K562 (cell line): ENCODE measurements around the gene MAD1L1.

ENCODE experiments used
- ETV6 ChIP-seq, 3 experiments: fragments of 150-350 bp in 1 of 3; sonication (generic) in 1 of 3; formaldehyde crosslinking in 1 of 3; IDR thresholded peaks; 2 replicates each; pipeline versions ENCODE4 v1.6.1 to v1.8.0; 2014 to 2022; ENCODE audit warnings: borderline replicate concordance in 2 of 3, low read depth in 2 of 3, antibody characterized with exemption in 1 of 3, low read length in 1 of 3, mild to moderate bottlenecking in 1 of 3, missing genetic modification reagents in 1 of 3
- EZH2 ChIP-seq: IDR thresholded peaks from 2 replicates; pipeline ENCODE4 v1.6.1; 2012; ENCODE audit warnings: low read depth, mild to moderate bottlenecking, inconsistent platforms, low read length, borderline replicate concordance
- SIN3A ChIP-seq, 2 experiments: fragments of 150-350 bp in 1 of 2; IDR thresholded peaks; 2 replicates each; pipeline ENCODE4 v1.6.1; 2011 to 2016; ENCODE audit warnings: borderline replicate concordance in 2 of 2, low read depth in 2 of 2, low read length in 2 of 2, mild to moderate bottlenecking in 2 of 2, moderate library complexity in 2 of 2; ENCODE audit not compliant: control insufficient read depth in 1 of 2
- U2AF2 ChIP-seq: fragments of 200-400 bp; formaldehyde crosslinking; optimal IDR thresholded peaks from 2 replicates; pipeline ENCODE3; 2017; ENCODE audit warnings: low read depth, mild to moderate bottlenecking, low read length
- ZBED1 ChIP-seq: IDR thresholded peaks from 2 replicates; pipeline ENCODE4 v1.6.1; 2014
- ZNF311 ChIP-seq: fragments of 250-450 bp; sonication (Bioruptor Pico); IDR thresholded peaks from 2 replicates; pipeline ENCODE4 v1.4.0; 2020; ENCODE audit warnings: mild to moderate bottlenecking, moderate library complexity
- TF ChIP-seq, protein P1 (sequence below): fragments of 450-650 bp; conservative IDR thresholded peaks from 2 replicates; pipeline ENCODE4 v1.6.1; 2016; ENCODE audit warnings: missing genetic modification characterization, low read depth, mild to moderate bottlenecking, control low read depth, missing compliant biosample characterization

DNA sequence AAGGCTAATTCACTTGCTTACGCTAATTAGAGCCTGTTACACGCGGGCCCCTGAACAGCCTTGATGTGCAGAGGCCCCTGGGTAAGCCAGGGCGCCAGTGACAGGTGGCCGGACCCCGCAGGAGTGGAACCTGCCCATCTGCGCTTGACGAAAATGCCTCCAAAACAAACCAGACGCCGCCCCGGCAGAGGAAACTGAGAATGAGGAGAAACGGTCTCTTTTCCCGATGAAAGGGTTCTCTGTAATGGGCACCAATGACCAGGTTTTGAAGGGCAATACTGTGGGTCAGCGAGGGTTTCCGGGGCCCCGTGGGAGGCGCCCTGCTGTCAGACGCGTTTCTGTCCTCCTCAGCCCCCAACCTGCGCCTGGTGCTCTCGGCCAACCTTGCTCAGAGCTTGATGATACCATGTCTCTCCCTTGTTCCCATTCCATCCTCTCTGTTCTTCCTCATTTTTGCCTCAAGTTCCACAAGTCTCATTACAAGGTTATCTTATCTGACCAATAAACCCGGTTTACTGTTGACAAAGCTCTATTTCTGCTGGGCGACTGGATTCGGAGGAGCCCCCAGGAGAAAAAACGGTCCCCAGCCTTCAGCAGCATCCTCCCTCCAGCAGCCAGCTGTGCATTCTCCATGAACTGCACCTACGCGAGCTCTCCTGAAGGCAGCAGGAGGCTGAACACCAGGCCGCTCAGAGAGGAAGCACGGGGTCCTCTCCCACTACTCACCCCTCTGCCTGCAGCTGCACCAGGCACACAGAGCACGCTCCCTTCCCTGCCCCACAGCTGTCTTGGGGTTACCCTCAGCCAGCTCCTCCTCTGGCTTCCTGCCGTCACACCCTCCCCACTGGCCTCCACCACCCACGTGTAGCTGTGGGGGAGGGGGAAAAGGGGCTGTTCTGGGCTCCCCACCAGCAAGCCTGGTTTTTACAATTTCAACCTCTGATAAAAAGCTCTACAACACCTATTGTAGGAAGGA lies 202.0 kb downstream of the MAD1L1 start:
- no peak for TF ChIP-seq ETV6 (IDR thresholded peaks at IDR 0.05; ENCODE audit: borderline replicate concordance in 1 of 2, low read depth in 2 of 2, low read length in 1 of 2)
- no peak for TF ChIP-seq ETV6 (CRISPR knock-in tag; IDR thresholded peaks at IDR 0.05; ENCODE audit: borderline replicate concordance)
- TF ChIP-seq ZBED1: no peak
- TF ChIP-seq U2AF2: no peak
- TF ChIP-seq, protein P1, sequence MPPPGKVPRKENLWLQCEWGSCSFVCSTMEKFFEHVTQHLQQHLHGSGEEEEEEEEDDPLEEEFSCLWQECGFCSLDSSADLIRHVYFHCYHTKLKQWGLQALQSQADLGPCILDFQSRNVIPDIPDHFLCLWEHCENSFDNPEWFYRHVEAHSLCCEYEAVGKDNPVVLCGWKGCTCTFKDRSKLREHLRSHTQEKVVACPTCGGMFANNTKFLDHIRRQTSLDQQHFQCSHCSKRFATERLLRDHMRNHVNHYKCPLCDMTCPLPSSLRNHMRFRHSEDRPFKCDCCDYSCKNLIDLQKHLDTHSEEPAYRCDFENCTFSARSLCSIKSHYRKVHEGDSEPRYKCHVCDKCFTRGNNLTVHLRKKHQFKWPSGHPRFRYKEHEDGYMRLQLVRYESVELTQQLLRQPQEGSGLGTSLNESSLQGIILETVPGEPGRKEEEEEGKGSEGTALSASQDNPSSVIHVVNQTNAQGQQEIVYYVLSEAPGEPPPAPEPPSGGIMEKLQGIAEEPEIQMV (tag): no peak
- TF ChIP-seq EZH2: no peak
- TF ChIP-seq SIN3A (IDR thresholded peaks at IDR 0.05; ENCODE audit: borderline replicate concordance in 2 of 2, control insufficient read depth in 1 of 2, low read depth in 2 of 2, low read length in 2 of 2): no peak
- no peak for TF ChIP-seq ZNF311 (CRISPR knock-in tag)
